GM23338 (cell line): Measurements from ENCODE around the gene MBD1. TPM values are rescaled to one million over a fixed set of nuclear protein-coding genes. Genes with fewer than 3 reads are reported as not detected.
A peak's percentile ranks its signal among the peaks of the same experiment; 100 is the strongest.

ENCODE experiments used
- ATAC-seq: fragments of 200-7000 bp; cut with Tn5 transposase; 3 replicates; pipeline ENCODE4 v1.9.1; 2020
- DNase-seq: peaks from one replicate; pipeline ENCODE4 v3.0.0-alpha.2; 2015; ENCODE audit warnings: low spot score
- H2AFZ ChIP-seq: fragments of 200-600 bp; sonication (generic); 2 replicates; pipeline ENCODE4 v1.8.0; 2016; ENCODE audit warnings: antibody characterized with exemption, mild to moderate bottlenecking, moderate library complexity
- H3F3A ChIP-seq: fragments of 200-600 bp; sonication (generic); replicated peaks from 2 replicates; pipeline ENCODE4 v1.8.0; 2017; ENCODE audit warnings: antibody characterized with exemption, mixed run types, low read depth
- H3K27ac ChIP-seq: fragments of 200-600 bp; sonication (generic); 2 replicates; pipeline ENCODE4 v1.6.1; 2016; ENCODE audit warnings: low read depth
- H3K27me3 ChIP-seq: fragments of 200-600 bp; sonication (generic); 2 replicates; pipeline ENCODE4 v1.8.0; 2016; ENCODE audit warnings: mild to moderate bottlenecking, mixed run types, moderate library complexity; ENCODE audit not compliant: insufficient read depth
- H3K36me3 ChIP-seq: fragments of 200-600 bp; sonication (generic); 2 replicates; pipeline ENCODE4 v1.8.0; 2016; ENCODE audit warnings: mild to moderate bottlenecking; ENCODE audit not compliant: insufficient read depth
- H3K4me1 ChIP-seq: fragments of 200-600 bp; sonication (generic); 2 replicates; pipeline ENCODE4 v1.8.0; 2016; ENCODE audit warnings: mild to moderate bottlenecking, moderate library complexity; ENCODE audit not compliant: insufficient read depth
- H3K4me2 ChIP-seq: fragments of 200-600 bp; sonication (generic); 2 replicates; pipeline ENCODE4 v1.7.1; 2017; ENCODE audit warnings: mixed run types
- H3K4me3 ChIP-seq: fragments of 200-600 bp; sonication (generic); 2 replicates; pipeline ENCODE4 v1.6.1; 2016; ENCODE audit warnings: mixed run types
- H3K79me2 ChIP-seq: fragments of 200-600 bp; sonication (generic); replicated peaks from 2 replicates; pipeline ENCODE4 v1.8.0; 2017; ENCODE audit warnings: mild to moderate bottlenecking; ENCODE audit not compliant: insufficient read depth
- H3K9me2 ChIP-seq: fragments of 200-600 bp; sonication (generic); 2 replicates; pipeline ENCODE4 v1.8.0; 2017; ENCODE audit not compliant: insufficient read depth
- H4K20me1 ChIP-seq: fragments of 200-600 bp; sonication (generic); replicated peaks from 2 replicates; pipeline ENCODE4 v1.8.0; 2017; ENCODE audit warnings: mild to moderate bottlenecking; ENCODE audit not compliant: insufficient read depth
- H3K27ac Mint-ChIP-seq: 2 replicates; pipeline ENCODE4 v1.8.0; 2020; ENCODE audit warnings: inconsistent platforms, mild to moderate bottlenecking, moderate library complexity, mixed read lengths
- H3K27me3 Mint-ChIP-seq: 3 replicates; pipeline ENCODE4 v1.8.0; 2022; ENCODE audit warnings: low read depth, mild to moderate bottlenecking, moderate library complexity, mixed read lengths, inconsistent platforms; ENCODE audit not compliant: insufficient read depth, poor library complexity
- H3K36me3 Mint-ChIP-seq: 3 replicates; pipeline ENCODE4 v1.8.0; 2021; ENCODE audit warnings: low read depth, mild to moderate bottlenecking, inconsistent platforms, moderate library complexity, mixed read lengths
- H3K4me1 Mint-ChIP-seq: 3 replicates; pipeline ENCODE4 v1.8.0; 2020; ENCODE audit warnings: mild to moderate bottlenecking, inconsistent platforms, mixed read lengths
- H3K4me3 Mint-ChIP-seq: 3 replicates; pipeline ENCODE4 v1.8.0; 2021; ENCODE audit warnings: moderate library complexity, mild to moderate bottlenecking, inconsistent platforms, mixed read lengths
- H3K9me3 Mint-ChIP-seq: 3 replicates; pipeline ENCODE4 v1.8.0; 2020; ENCODE audit warnings: moderate library complexity, mild to moderate bottlenecking, inconsistent platforms, mixed read lengths
- CREB1 ChIP-seq: fragments of 250-450 bp; sonication (Bioruptor Pico); IDR thresholded peaks from 2 replicates; pipeline ENCODE4 v1.5.0; 2020; ENCODE audit warnings: low read depth, mild to moderate bottlenecking, moderate library complexity
- CTCF ChIP-seq, 2 experiments: fragments of 200-600 bp in 1 of 2; sonication (generic) in 1 of 2; conservative IDR thresholded peaks; 2 replicates each; pipeline versions ENCODE4 v1.5.1 to v1.6.1; 2016 to 2017; ENCODE audit warnings: antibody characterized with exemption in 2 of 2, low read depth in 2 of 2, mild to moderate bottlenecking in 2 of 2, moderate library complexity in 1 of 2
- ETS1 ChIP-seq: IDR thresholded peaks from 2 replicates; pipeline ENCODE4 v1.6.1; 2016; ENCODE audit warnings: antibody characterized with exemption
- EZH2 ChIP-seq: fragments of 200-600 bp; sonication (generic); IDR thresholded peaks from one replicate; pipeline ENCODE4 v1.8.0; 2017; ENCODE audit warnings: antibody characterized with exemption, mild to moderate bottlenecking, low read depth; ENCODE audit not compliant: unreplicated experiment
- EZH2phosphoT487 ChIP-seq: fragments of 200-600 bp; sonication (generic); IDR thresholded peaks from one replicate; pipeline ENCODE4 v1.8.1; 2018; ENCODE audit warnings: antibody characterized with exemption; ENCODE audit not compliant: unreplicated experiment
- JUNB ChIP-seq: IDR thresholded peaks from one replicate; pipeline ENCODE4 v1.6.1; 2016; ENCODE audit warnings: antibody characterized with exemption; ENCODE audit not compliant: unreplicated experiment
- NANOG ChIP-seq: IDR thresholded peaks from 2 replicates; pipeline ENCODE4 v1.6.1; 2016; ENCODE audit warnings: antibody characterized with exemption, borderline replicate concordance
- POLR2AphosphoS5 ChIP-seq: IDR thresholded peaks from 2 replicates; pipeline ENCODE4 v1.6.1; 2016; ENCODE audit warnings: antibody characterized with exemption, low read depth
- REST ChIP-seq: IDR thresholded peaks from one replicate; pipeline ENCODE4 v1.6.1; 2018; ENCODE audit warnings: antibody characterized with exemption; ENCODE audit not compliant: unreplicated experiment
- STAT1 ChIP-seq: IDR thresholded peaks from one replicate; pipeline ENCODE4 v1.6.1; 2016; ENCODE audit warnings: antibody characterized with exemption; ENCODE audit not compliant: unreplicated experiment
- ZNF114 ChIP-seq: fragments of 250-450 bp; sonication (Bioruptor Pico); IDR thresholded peaks from 2 replicates; pipeline ENCODE4 v1.5.0; 2020; ENCODE audit warnings: mild to moderate bottlenecking, moderate library complexity
- ZNF331 ChIP-seq: fragments of 250-450 bp; sonication (Bioruptor Pico); IDR thresholded peaks from 2 replicates; pipeline ENCODE4 v1.5.0; 2020; ENCODE audit warnings: low read depth, mild to moderate bottlenecking, moderate library complexity
- ZNF462 ChIP-seq: fragments of 250-450 bp; sonication (Bioruptor Pico); IDR thresholded peaks from 2 replicates; pipeline ENCODE4 v1.5.0; 2020; ENCODE audit warnings: mild to moderate bottlenecking, moderate library complexity
- polyA plus RNA-seq: library from polyadenylated mRNA; unstranded; fragments of >200 nt; fragmentation: Nextera tagmentation; extraction: Ambion mirVana; gene quantifications from 2 replicates; pipeline ENCODE4 v1.2.1, GENCODE V29; 2016
- total RNA-seq: library from RNA; depleted of rRNA; stranded (reverse); fragments of >200 nt; shearing (Covaris generic); gene quantifications from 2 replicates; pipeline ENCODE4 v1.2.3, GENCODE V29; 2014

The MBD1 gene
- total and polyA plus RNA-seq, 2 experiments from 2014 or later, result 17.0 to 43.5 TPM

GRCh38 chr18:50282521-50283335 is 1.4 kb upstream of the MBD1 start:
- H3K9me3 Mint-ChIP-seq, result no peaks in the 10 kb centered on the region; the same call in 2 of the 3 replicates
- peaks cover 20% of the 10 kb centered on the region for H3K4me1 Mint-ChIP-seq
- Histone ChIP-seq H3K79me2 (peaks cover 33% of the 10 kb centered on the region), H3K36me3 (no peaks in the 10 kb centered on the region), H3K27me3 (no peaks in the 10 kb centered on the region), H2AFZ (no peak overlapping the region), H3F3A (no peaks in the 10 kb centered on the region; the same call in 1 of the 2 replicates), H3K4me3 (no peak overlapping the region), H4K20me1 (no peaks in the 10 kb centered on the region; the same call in 1 of the 2 replicates), H3K27ac (no peak overlapping the region), H3K4me1 (peaks cover 6% of the 10 kb centered on the region; the same call in 1 of the 2 replicates), H3K9me2 (no peaks in the 10 kb centered on the region), H3K4me2 (peak overlapping the region; percentile 96)
- peak overlapping the region; percentile 91 for H3K4me3 Mint-ChIP-seq
- H3K36me3 Mint-ChIP-seq, result peaks cover 48% of the 10 kb centered on the region
- peaks cover 19% of the 10 kb centered on the region for H3K27me3 Mint-ChIP-seq
- DNase-seq, result no peak
- TF ChIP-seq ZNF114 (no peak), EZH2phosphoT487 (no peak), JUNB (no peak), CTCF (conservative IDR thresholded peaks at IDR 0.05; ENCODE audit: low read depth in 2 of 2) (no peak), CREB1 (no peak), STAT1 (no peak), EZH2 (no peak), NANOG (no peak), REST (no peak), ETS1 (no peak), ZNF331 (CRISPR knock-in tag) (no peak), ZNF462 (CRISPR knock-in tag) (no peak), POLR2AphosphoS5 (no peak)
- H3K27ac Mint-ChIP-seq, result no peak overlapping the region
- ATAC-seq, result no peak
